Activated T-helper 1 cell treated with anti-CD3 and anti-CD28 coated beads, Interleukin-12 subunit alpha, Interleukin-12 subunit beta, Interleukin-2, Interleukin-4 antibody, amounts not matched to agents 30 ng/mL and 10 ng/mL and 1 ng/mL, durations not matched to agents 14 hours and 24 hours and 36 hours (primary cell): Measurements from ENCODE around the gene LAMA4. TPM values are rescaled to one million over a fixed set of nuclear protein-coding genes. Genes with fewer than 3 reads are reported as not detected.

ENCODE experiments used
- DNase-seq: peaks from one replicate; pipeline ENCODE4 v3.0.0; 2021; ENCODE audit warnings: low spot score
- H3K27ac Mint-ChIP-seq: one replicate; pipeline ENCODE4 v1.8.0; 2021; ENCODE audit warnings: mild to moderate bottlenecking, mixed read lengths
- H3K27me3 Mint-ChIP-seq: one replicate; pipeline ENCODE4 v1.8.0; 2022; ENCODE audit warnings: mild to moderate bottlenecking, moderate library complexity, mixed read lengths; ENCODE audit not compliant: insufficient read depth
- H3K36me3 Mint-ChIP-seq: one replicate; pipeline ENCODE4 v1.8.0; 2021; ENCODE audit warnings: low read depth, mixed read lengths
- H3K4me1 Mint-ChIP-seq: one replicate; pipeline ENCODE4 v1.8.0; 2021; ENCODE audit warnings: low read depth, mixed read lengths
- H3K4me3 Mint-ChIP-seq: one replicate; pipeline ENCODE4 v1.8.0; 2021; ENCODE audit warnings: mild to moderate bottlenecking, moderate library complexity, mixed read lengths
- H3K9me3 Mint-ChIP-seq: one replicate; pipeline ENCODE4 v1.8.0; 2021; ENCODE audit warnings: mixed read lengths
- intact Hi-C: fragments of 100-400 bp; cut with micrococcal nuclease; formaldehyde crosslinking; loops from one replicate; pipeline ENCODE4 v1.15.1; 2024
- total RNA-seq: library from RNA; stranded (reverse); gene quantifications from 2 replicates; pipeline ENCODE4 v1.2.3, GENCODE V29; 2022

The LAMA4 gene
- total RNA-seq, 1 donor from 2014 or later = not detected

DNA sequence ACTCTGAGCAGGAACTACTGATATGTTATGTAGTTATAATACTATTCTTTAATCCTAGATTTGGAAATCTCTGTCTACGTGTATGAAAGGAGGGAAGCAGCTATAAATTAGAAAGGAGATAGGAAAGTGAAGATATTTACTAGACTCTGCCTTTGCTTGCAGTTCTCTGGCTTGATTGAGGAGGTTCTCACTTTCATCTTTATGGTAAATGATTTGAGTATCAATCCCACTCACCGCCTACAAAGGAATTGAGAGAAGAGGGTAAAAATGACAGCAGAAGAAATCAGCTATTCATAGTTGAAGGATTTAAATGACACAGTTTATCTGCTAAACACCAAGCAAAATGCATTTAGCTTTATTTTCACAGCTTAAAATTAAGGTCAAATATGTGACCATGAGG lies 99.7 kb downstream of the LAMA4 start:
- no peak overlapping the region for H3K27ac Mint-ChIP-seq
- no peaks in the 10 kb centered on the region for H3K36me3 Mint-ChIP-seq
- intact Hi-C loops = loop anchor here (2.0 kb wide), 1 partner anchor 68 kb away; the partner anchor contains the start of genes FAM229B and TUBE1
- peaks cover 19% of the 10 kb centered on the region for H3K4me1 Mint-ChIP-seq
- H3K4me3 Mint-ChIP-seq = no peak overlapping the region
- peaks cover 26% of the 10 kb centered on the region for H3K27me3 Mint-ChIP-seq
- DNase-seq = no peak
- H3K9me3 Mint-ChIP-seq = no peaks in the 10 kb centered on the region

DNA sequence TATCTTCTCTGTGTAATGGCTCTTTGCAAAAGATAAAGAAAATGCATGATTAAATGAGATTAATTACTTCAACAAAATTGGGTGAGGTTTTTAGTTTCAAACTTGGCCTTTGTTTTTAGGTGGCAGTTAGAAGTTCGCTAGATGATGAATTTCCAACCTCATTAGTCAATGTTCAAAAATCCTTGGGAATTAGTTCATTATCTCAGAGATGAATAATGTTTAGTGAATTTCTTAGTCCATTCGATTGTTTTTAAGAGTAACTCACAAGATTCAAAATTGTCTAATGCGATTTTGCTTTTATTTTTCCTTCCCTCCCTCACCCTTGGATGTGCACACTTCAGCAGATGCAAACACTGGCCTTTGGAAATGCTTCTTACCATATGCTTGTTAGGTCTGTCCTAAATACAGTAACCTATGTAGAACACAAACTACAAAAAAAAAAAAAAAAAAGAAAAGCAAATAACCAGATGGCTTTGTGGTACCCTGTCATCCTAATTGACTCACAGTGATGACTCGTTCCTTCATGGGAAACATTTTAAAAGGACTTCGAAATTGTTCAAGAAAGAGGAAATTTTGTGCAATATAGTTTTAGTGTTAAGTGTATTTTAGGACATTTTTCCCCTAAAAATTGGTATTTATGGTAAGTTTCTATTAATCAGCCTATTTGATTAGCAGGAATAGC lies 100.3 kb downstream of the LAMA4 start:
- Mint-ChIP-seq H3K4me1 (peaks cover 23% of the 10 kb centered on the region), H3K9me3 (no peaks in the 10 kb centered on the region), H3K27ac (no peak overlapping the region), H3K36me3 (no peaks in the 10 kb centered on the region), H3K4me3 (no peak overlapping the region), H3K27me3 (peaks cover 20% of the 10 kb centered on the region)
- no peak for DNase-seq
- intact Hi-C loops = loop anchor here (2.0 kb wide), 1 partner anchor 67 kb away; the partner anchor contains the start of genes FAM229B and TUBE1

DNA sequence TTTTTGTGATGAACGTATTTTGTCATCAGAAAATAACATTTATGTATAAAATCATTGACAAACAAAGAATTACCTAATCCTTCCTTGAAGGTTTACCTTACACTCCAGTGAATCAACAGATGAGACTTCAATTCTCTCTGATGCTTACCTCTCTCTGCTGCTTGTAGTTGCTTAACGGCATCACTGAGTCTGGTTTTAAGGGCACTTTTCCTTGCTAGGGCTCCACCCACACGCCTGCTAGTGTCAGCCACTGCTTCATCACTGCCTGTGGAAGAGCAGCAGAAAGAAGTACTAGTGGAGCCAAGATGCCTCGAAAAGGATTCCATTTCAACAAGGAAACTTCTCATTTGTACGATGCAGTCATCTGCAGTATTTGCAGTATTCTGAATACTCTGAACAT lies 104.0 kb downstream of the LAMA4 start:
- DNase-seq = no peak
- Mint-ChIP-seq H3K36me3 (no peaks in the 10 kb centered on the region), H3K4me3 (no peak overlapping the region)

DNA sequence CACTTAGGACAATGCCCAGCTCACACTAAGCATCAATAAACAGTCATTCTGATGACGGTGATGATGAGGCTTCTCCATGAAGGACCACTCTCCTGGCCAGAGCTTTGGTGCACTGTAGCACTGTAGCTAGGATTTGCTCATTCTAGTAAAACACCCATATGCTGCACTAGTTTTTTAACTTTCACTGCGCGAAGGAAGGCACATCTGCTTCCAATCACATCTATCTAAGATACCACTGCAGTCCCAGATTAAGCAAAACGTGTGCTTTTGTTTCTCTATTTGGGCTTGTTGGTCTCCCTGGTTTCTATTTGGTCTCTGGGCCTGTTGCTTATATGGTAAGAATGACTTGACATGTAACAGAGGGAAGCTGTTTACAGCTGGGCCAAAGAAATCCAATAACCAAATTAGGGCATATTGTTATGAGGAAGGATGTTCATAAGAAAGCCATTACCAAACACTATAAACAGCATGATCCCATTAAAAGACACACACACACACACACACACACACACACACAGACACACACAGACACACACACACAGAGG lies 104.6 kb downstream of the LAMA4 start:
- Mint-ChIP-seq H3K4me3 (no peak overlapping the region), H3K27me3 (peaks cover 5% of the 10 kb centered on the region), H3K4me1 (peaks cover 17% of the 10 kb centered on the region), H3K27ac (no peak overlapping the region), H3K36me3 (no peaks in the 10 kb centered on the region), H3K9me3 (no peaks in the 10 kb centered on the region)
- intact Hi-C loops = no loop called here
- no peak for DNase-seq

More for the DNA sequence above, 104.0 kb downstream of the LAMA4 start:
- H3K27me3 Mint-ChIP-seq = peaks cover 5% of the 10 kb centered on the region
- H3K4me1 Mint-ChIP-seq = peaks cover 18% of the 10 kb centered on the region
- intact Hi-C loops = no loop called here
- no peak overlapping the region for H3K27ac Mint-ChIP-seq
- no peaks in the 10 kb centered on the region for H3K9me3 Mint-ChIP-seq

DNA sequence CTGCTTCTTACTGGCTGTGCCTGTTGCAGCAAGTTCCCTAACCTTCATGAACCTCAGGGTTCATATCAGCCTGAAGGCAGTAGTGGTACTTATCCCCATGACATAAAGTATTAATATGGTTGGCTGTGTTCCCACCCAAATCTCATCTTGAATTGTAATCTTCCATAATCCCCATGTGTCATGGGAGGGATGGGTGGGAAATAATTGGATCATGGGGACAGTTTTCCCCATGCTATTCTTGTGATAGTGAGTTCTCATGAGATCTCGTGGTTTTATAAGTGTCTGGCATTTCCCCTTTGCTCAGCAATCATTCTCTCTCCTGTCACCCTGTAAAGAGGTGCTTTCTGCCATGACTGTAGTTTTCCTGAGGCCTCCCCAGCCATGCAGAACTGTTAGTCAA lies 105.1 kb downstream of the LAMA4 start:
- intact Hi-C loops = no loop called here
- peaks cover 5% of the 10 kb centered on the region for H3K27me3 Mint-ChIP-seq
- no peaks in the 10 kb centered on the region for H3K36me3 Mint-ChIP-seq
- H3K4me1 Mint-ChIP-seq = peaks cover 11% of the 10 kb centered on the region
- no peaks in the 10 kb centered on the region for H3K9me3 Mint-ChIP-seq
- no peak overlapping the region for H3K4me3 Mint-ChIP-seq
- DNase-seq = no peak
- H3K27ac Mint-ChIP-seq = no peak overlapping the region

DNA sequence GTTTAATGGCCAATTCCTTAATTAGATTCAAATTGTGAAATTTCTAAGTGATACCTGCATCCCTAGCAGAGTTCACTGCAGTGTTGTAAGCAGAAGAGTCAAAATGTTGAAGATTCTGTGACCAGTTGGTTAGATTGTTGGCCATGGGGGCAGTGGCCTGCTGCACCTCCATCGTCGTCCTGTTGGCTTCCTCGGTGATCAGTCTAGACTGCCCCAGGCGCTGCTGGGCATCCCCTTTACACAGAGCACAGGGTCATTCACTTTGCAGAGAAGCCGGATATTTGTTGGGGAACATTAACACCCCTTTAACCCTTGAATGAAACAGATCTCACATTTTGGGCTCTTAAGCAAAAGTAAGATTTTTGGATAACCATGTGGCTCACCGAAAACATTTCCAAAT lies 106.3 kb downstream of the LAMA4 start:
- intact Hi-C loops = no loop called here
- no peaks in the 10 kb centered on the region for H3K36me3 Mint-ChIP-seq
- H3K27ac Mint-ChIP-seq = no peak overlapping the region
- H3K4me3 Mint-ChIP-seq = no peak overlapping the region
- no peak for DNase-seq
- H3K9me3 Mint-ChIP-seq = no peaks in the 10 kb centered on the region
- peaks cover 7% of the 10 kb centered on the region for H3K4me1 Mint-ChIP-seq
- peaks cover 5% of the 10 kb centered on the region for H3K27me3 Mint-ChIP-seq

DNA sequence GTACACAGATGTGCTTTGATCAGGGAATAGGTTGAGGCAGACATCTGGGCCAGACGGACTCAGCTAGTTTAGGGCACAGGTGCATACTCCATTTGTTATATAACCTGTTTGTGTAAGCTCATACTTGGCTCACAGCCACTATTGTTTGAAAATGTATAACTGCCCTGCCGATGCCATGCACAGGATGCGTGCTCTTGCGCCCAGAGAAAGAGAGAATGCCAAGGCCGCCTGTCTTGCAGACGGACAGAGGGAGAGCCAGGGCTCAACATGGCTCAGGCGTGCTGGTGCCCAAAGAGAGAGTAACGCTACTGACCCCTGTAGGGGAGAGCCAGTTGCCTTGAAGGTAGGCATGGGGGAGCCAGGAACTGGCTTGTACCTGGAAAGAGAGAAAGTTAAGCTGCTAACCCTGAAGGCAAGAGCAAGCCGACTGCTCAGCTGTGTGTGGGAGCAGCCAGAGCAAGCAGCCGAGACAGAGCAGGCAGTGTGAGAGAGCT lies 109.2 kb downstream of the LAMA4 start:
- no peak for DNase-seq
- intact Hi-C loops = no loop called here

DNA sequence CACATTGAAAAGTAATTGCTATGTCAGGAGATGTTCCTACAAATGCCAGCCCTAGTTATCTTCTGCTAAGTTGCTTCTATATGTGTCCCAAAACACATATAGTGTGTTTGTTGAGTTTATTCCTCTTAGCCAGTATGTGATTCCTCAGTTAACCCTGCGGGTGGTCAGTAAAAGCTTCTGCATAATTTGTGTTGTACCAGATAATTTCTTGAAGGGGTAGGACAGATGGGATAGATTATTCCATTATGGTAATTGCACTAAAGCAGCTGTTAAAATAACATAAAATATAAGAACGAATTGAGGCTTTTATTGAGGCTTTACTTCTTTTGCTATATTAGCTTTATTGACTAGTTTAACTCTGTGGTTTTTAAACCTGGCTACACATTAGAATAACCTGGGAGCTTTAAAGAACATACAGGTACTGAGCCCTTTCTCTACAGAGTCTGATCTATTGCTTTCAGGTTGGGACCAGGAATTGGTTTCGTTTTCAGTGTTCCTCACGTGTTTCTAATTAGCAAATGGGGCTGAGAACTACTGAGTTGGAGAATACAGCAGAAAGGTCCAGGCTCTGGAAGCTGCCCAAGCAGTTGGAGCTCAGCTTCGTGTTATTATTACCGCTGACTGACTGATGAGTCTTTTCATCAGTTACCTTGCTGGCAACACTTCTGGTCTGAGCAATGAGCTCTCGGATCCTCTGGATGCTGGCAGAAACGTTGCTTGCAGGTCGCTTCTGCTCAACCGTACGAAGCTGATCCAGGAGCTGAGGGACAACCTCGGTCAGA lies 110.0 kb downstream of the LAMA4 start:
- no peaks in the 10 kb centered on the region for H3K4me1 Mint-ChIP-seq
- no peak overlapping the region for H3K27ac Mint-ChIP-seq
- intact Hi-C loops = no loop called here

More for the DNA sequence above, 109.2 kb downstream of the LAMA4 start:
- Mint-ChIP-seq H3K36me3 (no peaks in the 10 kb centered on the region), H3K27ac (no peak overlapping the region), H3K4me3 (no peak overlapping the region), H3K4me1 (peaks cover 7% of the 10 kb centered on the region), H3K9me3 (no peaks in the 10 kb centered on the region), H3K27me3 (peaks cover 6% of the 10 kb centered on the region)

DNA sequence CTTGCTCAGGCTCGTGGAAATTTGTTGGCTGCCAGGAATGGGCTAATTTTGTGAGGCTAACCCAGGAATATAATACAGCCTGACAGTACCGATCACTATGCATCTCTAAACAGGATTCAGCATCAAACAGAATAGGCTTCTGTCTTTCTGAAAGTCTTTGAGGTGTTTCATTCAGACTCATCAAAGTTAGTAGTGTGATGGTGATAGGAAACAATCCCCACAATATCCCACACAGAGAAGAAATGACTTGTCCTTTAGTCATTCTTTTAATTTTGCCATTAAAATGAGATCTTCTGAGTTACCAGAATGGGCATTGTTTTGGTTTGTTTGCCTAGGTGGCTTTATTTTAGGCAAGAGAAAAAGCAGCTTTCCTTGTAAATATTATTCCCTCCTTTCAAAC lies 112.7 kb downstream of the LAMA4 start:
- peaks cover 9% of the 10 kb centered on the region for H3K27me3 Mint-ChIP-seq
- no peak for DNase-seq
- intact Hi-C loops = no loop called here
- no peaks in the 10 kb centered on the region for H3K9me3 Mint-ChIP-seq
- no peak overlapping the region for H3K27ac Mint-ChIP-seq
- H3K36me3 Mint-ChIP-seq = no peaks in the 10 kb centered on the region
- no peaks in the 10 kb centered on the region for H3K4me1 Mint-ChIP-seq
- no peak overlapping the region for H3K4me3 Mint-ChIP-seq

More for the DNA sequence above, 110.0 kb downstream of the LAMA4 start:
- Mint-ChIP-seq H3K27me3 (peaks cover 10% of the 10 kb centered on the region), H3K4me3 (no peak overlapping the region), H3K9me3 (no peaks in the 10 kb centered on the region), H3K36me3 (no peaks in the 10 kb centered on the region)
- DNase-seq = no peak

DNA sequence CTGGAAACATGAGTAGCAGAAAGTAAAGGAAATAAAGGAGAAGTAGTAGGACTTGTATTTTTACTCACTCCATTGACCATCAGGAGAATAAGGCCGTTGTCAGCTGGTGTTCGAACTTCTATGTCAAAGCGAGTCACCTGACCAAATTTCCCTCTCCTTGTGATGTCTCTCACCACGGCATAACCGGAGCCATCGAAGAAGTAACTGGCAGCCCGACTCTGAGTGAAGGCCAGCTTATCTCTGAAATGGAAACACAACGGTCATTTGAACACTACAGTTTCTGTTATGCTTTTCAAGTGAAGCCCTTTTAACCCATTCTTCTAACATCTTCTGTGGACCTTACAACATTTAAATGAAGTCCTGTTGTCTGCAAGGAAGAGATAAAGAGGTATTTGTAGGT lies 115.3 kb downstream of the LAMA4 start:
- no peak overlapping the region for H3K27ac Mint-ChIP-seq
- H3K27me3 Mint-ChIP-seq = peaks cover 19% of the 10 kb centered on the region
- no peaks in the 10 kb centered on the region for H3K4me1 Mint-ChIP-seq
- no peaks in the 10 kb centered on the region for H3K36me3 Mint-ChIP-seq
- no peak for DNase-seq
- no peaks in the 10 kb centered on the region for H3K9me3 Mint-ChIP-seq
- intact Hi-C loops = no loop called here
- no peak overlapping the region for H3K4me3 Mint-ChIP-seq

DNA sequence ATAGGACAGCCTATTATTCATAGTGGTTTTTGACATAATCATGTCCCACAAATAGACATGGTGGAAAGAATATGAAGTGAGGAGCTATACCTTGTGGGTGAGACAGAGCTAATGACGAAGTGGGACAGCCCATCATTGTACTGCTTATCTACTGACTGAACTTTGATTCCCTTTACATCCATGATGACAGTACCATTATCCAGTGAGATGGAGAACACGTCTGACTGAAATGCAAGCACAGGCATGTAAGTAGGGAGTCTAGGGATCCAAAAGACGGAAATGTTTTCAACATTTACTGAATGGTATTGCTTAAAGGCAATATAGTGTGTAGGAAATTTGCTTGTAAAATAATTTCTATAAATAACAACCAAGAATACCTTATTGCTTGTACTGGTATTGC lies 123.5 kb downstream of the LAMA4 start:
- Mint-ChIP-seq H3K4me3 (no peak overlapping the region), H3K27me3 (peaks cover 21% of the 10 kb centered on the region), H3K36me3 (no peaks in the 10 kb centered on the region), H3K9me3 (no peaks in the 10 kb centered on the region), H3K27ac (no peak overlapping the region), H3K4me1 (no peaks in the 10 kb centered on the region)
- intact Hi-C loops = no loop called here
- no peak for DNase-seq

DNA sequence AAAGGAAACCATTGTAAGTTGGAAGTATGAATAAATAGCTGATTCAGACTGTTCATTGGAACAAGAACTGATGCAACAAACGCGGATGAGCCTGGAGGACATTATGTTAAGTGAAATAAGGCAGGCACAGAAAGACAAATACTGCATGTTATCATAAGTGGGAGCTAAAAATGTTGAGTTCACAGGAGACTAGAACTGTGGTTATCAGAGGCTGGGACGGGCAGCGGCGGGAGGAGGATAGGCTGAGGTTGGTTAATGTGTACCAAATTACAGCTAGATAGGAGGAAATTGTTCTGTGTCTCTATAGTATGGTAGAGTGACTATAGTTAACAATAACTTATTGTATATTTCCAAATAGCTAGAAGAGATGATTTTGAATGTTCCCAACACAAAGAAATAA lies 126.2 kb downstream of the LAMA4 start:
- DNase-seq = no peak
- H3K4me3 Mint-ChIP-seq = no peak overlapping the region
- no peaks in the 10 kb centered on the region for H3K4me1 Mint-ChIP-seq
- peaks cover 16% of the 10 kb centered on the region for H3K27me3 Mint-ChIP-seq
- H3K27ac Mint-ChIP-seq = no peak overlapping the region
- no peaks in the 10 kb centered on the region for H3K36me3 Mint-ChIP-seq
- H3K9me3 Mint-ChIP-seq = no peaks in the 10 kb centered on the region
- intact Hi-C loops = no loop called here

DNA sequence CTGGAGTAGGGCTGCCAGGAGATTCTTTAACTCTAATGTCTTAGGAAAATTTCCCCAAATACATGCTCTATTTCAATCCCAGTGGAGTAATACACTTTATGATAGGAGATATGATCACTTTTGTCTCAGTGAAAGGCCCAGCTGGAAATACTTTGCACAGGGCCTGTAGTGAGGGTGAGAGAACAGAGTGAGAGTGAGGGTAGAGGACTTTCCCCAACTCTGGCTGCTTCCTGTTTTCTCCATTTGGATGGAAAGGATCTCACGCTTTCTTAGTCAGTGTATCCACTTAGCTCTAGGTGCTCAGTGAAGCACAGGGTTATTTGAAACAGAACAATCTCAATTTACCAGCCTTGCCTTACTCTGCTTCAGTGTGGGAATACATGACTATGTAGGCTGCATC lies 130.4 kb downstream of the LAMA4 start:
- no peaks in the 10 kb centered on the region for H3K9me3 Mint-ChIP-seq
- no peak for DNase-seq
- no peaks in the 10 kb centered on the region for H3K4me1 Mint-ChIP-seq
- H3K36me3 Mint-ChIP-seq = no peaks in the 10 kb centered on the region
- no peak overlapping the region for H3K27ac Mint-ChIP-seq
- H3K27me3 Mint-ChIP-seq = peaks cover 5% of the 10 kb centered on the region
- intact Hi-C loops = no loop called here
- no peak overlapping the region for H3K4me3 Mint-ChIP-seq
